Cardiac muscle cell (in vitro differentiated cells and primary cell): ENCODE results near the gene PACS2. TPM values are rescaled to one million over a fixed set of nuclear protein-coding genes. Genes with fewer than 3 reads are reported as not detected.

ENCODE experiments used
- DNase-seq, 2 donors: peaks; one replicate each; pipeline versions ENCODE4 v3.0.0 to v3.0.0-alpha.2; 2010 to 2017; ENCODE audit warnings: low read depth in 1 of 2, low spot score in 1 of 2
- H3K27ac ChIP-seq: fragments of 200-600 bp; sonication (generic); 2 replicates; pipeline ENCODE4 v1.5.1; 2016
- H3K27me3 ChIP-seq: fragments of 200-600 bp; sonication (generic); 2 replicates; pipeline ENCODE4 v1.6.0; 2016; ENCODE audit warnings: control low read depth
- H3K36me3 ChIP-seq: fragments of 200-600 bp; sonication (generic); 2 replicates; pipeline ENCODE4 v1.5.1; 2016; ENCODE audit warnings: control low read depth
- H3K4me1 ChIP-seq: fragments of 200-600 bp; sonication (generic); 2 replicates; pipeline ENCODE4 v1.8.1; 2017; ENCODE audit warnings: low read depth, mild to moderate bottlenecking, mixed run types
- H3K4me3 ChIP-seq: fragments of 200-600 bp; sonication (generic); 2 replicates; pipeline ENCODE4 v1.5.1; 2016; ENCODE audit warnings: mild to moderate bottlenecking
- H3K9me3 ChIP-seq: fragments of 200-600 bp; sonication (generic); 2 replicates; pipeline ENCODE4 v1.5.1; 2017; ENCODE audit warnings: low read depth, mild to moderate bottlenecking, control low read depth
- polyA plus RNA-seq: library from polyadenylated mRNA; unstranded; fragments of >200 nt; fragmentation: Nextera tagmentation; extraction: Ambion mirVana; gene quantifications from 2 replicates; pipeline ENCODE4 v1.2.1, GENCODE V29; 2016
- total RNA-seq: library from RNA; depleted of rRNA; stranded (reverse); fragments of >200 nt; gene quantifications from 2 replicates; pipeline ENCODE4 v1.2.3, GENCODE V29; 2016
- TF ChIP-seq, protein P1 (sequence below): IDR thresholded peaks from 2 replicates; pipeline ENCODE4 v1.5.1; 2012; ENCODE audit warnings: low read depth, mild to moderate bottlenecking, low read length

Gene PACS2
- total and polyA plus RNA-seq, 2 experiments from 2014 or later = 66.1 to 144 TPM

DNA sequence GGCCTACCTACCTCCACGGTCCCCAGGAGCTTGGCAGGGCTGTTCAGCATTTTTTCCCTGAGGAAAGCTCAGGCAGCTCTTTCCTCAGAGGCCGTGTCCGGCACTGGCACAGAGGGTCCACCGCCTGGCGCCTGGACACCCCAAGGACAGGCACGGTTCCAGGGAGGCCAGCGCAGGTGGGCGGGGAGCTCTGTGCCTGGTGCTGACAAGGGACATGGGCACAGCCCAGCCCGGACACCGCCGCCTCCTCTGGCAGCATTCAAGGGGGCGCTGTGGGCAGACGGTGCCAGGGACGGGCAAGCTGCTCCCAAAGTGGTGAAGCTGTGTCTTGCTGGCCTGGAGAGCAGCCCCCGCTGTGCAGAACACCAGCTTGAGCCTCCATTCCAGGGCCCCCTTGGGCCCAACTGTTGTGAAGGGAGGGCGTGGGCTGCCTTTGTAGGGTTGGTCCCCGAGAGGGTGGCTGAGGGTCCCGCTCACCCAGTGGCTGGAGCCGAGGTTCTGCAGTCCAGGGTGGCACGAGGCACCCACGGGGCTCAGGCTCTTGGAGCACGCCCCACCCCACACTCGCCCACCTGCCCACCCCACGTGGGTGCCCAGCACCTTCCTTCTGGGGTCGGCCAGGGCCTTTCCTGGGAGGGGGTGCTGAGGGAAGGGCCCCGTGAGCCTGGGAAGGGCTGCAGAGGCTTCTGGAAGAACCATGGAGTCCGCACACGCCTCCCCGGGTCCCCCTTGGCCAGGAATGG is 54.5 kb downstream of the PACS2 start:
- H3K27me3 ChIP-seq = no peaks in the 10 kb centered on the region
- H3K4me3 ChIP-seq = no peak overlapping the region
- H3K36me3 ChIP-seq = no peaks in the 10 kb centered on the region
- no peaks in the 10 kb centered on the region for H3K4me1 ChIP-seq
- TF ChIP-seq, protein P1, sequence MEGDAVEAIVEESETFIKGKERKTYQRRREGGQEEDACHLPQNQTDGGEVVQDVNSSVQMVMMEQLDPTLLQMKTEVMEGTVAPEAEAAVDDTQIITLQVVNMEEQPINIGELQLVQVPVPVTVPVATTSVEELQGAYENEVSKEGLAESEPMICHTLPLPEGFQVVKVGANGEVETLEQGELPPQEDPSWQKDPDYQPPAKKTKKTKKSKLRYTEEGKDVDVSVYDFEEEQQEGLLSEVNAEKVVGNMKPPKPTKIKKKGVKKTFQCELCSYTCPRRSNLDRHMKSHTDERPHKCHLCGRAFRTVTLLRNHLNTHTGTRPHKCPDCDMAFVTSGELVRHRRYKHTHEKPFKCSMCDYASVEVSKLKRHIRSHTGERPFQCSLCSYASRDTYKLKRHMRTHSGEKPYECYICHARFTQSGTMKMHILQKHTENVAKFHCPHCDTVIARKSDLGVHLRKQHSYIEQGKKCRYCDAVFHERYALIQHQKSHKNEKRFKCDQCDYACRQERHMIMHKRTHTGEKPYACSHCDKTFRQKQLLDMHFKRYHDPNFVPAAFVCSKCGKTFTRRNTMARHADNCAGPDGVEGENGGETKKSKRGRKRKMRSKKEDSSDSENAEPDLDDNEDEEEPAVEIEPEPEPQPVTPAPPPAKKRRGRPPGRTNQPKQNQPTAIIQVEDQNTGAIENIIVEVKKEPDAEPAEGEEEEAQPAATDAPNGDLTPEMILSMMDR = no peak
- no peaks in the 10 kb centered on the region for H3K9me3 ChIP-seq
- H3K27ac ChIP-seq = no peak overlapping the region
- DNase-seq = no peak

DNA sequence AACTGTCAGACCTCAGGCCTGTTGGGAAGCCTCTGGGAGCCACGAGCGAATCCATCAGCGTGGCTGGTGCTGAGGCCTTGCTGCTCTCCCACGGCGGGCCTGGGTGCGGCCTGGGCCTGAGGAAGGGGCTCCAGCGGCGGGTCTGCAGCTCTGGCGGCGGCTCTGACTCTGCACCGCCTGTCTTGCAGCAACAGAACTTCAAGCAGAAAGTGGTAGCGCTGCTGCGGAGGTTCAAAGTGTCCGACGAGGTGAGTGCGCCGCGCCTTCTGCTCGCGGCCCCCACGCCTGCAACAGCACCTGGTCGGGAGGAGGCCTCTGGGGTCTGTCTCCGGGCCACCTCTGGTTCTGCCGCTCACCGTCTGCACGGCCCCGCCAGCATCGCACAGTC is 55.1 kb downstream of the PACS2 start:
- H3K27ac ChIP-seq = no peak overlapping the region
- TF ChIP-seq, protein P1 = no peak
- H3K27me3 ChIP-seq = no peaks in the 10 kb centered on the region
- H3K4me1 ChIP-seq = no peaks in the 10 kb centered on the region
- no peaks in the 10 kb centered on the region for H3K9me3 ChIP-seq
- no peaks in the 10 kb centered on the region for H3K36me3 ChIP-seq
- no peak for DNase-seq
- H3K4me3 ChIP-seq = no peak overlapping the region

DNA sequence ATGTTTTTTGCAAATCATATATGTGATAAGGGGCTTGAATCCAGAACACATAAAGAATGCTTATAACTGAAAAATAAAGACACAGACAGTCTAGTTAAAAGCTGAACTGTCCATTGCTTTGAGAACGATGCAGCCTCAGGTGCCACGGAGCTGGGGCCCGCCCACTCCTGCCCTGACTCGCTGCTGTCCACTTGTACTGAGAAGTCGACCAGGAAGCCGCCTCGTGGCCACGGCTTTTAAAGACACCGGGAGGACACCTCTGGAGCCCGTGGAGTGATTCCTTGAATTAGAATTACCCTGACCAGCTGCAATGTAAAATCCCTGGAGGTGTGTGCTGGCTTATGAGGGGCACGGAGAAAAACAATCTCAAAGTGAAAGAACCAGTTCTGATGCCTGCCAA is 59.8 kb downstream of the PACS2 start:
- no peak overlapping the region for H3K27ac ChIP-seq
- no peak overlapping the region for H3K4me3 ChIP-seq
- H3K4me1 ChIP-seq = no peaks in the 10 kb centered on the region
- DNase-seq = no peak
- H3K9me3 ChIP-seq = no peaks in the 10 kb centered on the region
- no peaks in the 10 kb centered on the region for H3K27me3 ChIP-seq
- TF ChIP-seq, protein P1 = no peak
- H3K36me3 ChIP-seq = no peaks in the 10 kb centered on the region

DNA sequence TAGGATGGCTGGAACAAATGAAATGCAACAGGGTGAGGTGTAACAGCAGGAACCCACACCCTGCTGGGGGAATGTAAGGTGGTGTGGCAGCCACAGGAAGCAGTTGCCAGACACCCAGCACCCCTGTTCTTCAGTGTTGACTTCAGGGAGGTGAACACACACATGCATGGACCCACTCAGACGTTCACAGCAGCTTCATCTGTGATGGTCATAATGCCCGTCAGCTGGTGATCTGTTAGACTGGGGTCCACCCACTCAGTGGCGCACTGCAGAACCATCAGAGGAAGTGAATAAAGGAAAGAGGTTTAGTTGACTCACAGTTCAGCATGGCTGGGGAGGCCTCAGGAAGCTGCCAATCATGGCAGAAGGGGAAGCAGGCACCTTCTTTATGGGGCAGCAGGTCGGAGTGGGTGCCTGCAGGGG is 61.1 kb downstream of the PACS2 start:
- Histone ChIP-seq H3K36me3 (peaks cover 3% of the 10 kb centered on the region), H3K4me3 (no peak overlapping the region), H3K9me3 (no peaks in the 10 kb centered on the region), H3K27ac (no peak overlapping the region), H3K4me1 (no peaks in the 10 kb centered on the region), H3K27me3 (no peaks in the 10 kb centered on the region)
- DNase-seq = peak in 1 of 2 donors; percentile 3
- TF ChIP-seq, protein P1 = no peak

DNA sequence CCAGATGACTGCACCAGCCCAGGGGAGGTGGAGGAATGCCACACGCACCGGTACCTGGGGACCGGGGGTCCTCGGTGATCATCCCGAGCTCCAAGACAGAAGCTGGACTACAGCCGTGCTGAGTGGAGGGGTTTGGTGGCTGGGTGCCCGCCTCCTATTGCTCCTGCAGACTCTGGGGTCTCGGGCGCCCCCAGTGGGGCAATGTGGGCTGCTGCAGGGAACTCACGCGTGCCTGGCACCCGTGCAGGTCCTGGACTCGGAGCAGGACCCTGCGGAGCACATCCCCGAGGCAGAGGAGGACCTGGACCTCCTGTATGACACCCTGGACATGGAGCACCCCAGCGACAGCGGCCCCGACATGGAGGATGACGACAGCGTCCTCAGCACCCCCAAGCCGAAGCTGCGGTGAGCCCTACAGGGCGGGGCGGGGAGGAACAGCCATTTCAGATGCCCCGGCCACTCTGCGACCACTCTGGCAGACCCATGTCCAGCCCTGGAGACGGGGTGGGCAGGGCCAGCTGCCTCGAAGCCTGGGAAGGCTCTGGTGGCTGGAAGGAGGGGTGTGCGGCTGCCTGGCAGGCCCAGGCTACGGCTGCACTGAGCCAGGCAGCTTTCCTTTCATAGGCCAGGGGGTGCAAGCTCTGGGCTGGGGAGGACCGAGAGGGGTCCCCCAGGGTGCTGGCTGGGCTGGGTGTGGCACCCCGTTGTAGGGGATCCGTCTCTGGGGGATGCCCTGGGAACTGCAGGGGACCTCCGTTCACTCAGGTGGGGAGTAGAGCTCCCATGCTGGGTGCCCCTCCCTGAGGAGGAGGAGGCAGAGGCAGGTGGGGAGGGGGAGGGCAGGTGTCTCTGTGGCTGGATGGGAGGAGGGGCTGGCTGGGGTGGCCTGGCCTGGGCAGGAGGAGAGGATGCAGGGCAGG is 62.2 kb downstream of the PACS2 start:
- TF ChIP-seq, protein P1 = no peak
- Histone ChIP-seq H3K27ac (no peak overlapping the region), H3K36me3 (peaks cover 3% of the 10 kb centered on the region), H3K9me3 (no peaks in the 10 kb centered on the region), H3K4me3 (no peak overlapping the region), H3K27me3 (no peaks in the 10 kb centered on the region), H3K4me1 (no peaks in the 10 kb centered on the region)
- DNase-seq = no peak
